ENCODE measurements around the gene MRPS21. TPM values are rescaled to one million over a fixed set of nuclear protein-coding genes. Genes with fewer than 3 reads are reported as not detected.

The MRPS21 gene
- total and polyA plus RNA-seq, 8 donors = 19.6 to 70.0 (median 26.9) TPM

DNA sequence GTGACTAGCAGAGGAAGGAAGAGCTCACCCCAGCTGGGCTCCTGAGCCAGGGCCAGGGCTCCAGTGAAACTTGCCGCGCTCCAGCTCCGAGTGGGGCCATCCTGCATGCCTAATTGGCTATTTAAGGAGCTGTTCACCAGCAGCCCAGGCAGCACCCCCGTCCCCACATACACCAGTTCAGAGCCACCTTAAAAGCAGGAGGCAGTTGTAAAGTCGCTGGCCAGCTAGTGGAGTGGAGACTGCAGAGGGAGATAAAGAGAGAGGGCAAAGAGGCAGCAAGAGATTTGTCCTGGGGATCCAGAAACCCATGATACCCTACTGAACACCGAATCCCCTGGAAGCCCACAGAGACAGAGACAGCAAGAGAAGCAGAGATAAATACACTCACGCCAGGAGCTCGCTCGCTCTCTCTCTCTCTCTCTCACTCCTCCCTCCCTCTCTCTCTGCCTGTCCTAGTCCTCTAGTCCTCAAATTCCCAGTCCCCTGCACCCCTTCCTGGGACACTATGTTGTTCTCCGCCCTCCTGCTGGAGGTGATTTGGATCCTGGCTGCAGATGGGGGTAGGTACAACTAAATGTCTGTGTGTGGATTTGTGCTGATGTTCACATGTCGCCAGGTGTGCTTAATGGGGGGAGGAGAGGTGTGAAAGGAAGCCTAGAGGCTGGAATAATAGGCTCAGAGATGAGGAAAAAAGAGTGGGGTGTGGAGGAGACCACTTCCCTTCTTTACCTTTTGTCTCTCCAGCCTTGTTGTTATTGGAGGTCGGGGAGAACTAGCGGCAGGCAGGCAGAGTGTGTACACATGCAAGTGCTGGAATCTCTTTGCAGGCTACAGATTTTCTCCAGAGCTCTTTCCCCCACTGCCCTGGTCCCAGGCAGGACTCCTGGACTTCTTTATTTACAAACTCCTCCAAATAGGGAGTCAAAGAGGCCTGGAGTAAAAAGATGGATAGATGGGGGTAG is 35.8 kb upstream of the MRPS21 start, which contains the start of gene CA14:
CA14 (plus strand) TSS at position 151 of the 962 bp plus-strand sequence; CDS start at position 506, 355 bp downstream.
- no peak within 1 kb of the TSS for H3K4me3 ChIP-seq
- DNase-seq (no peak), ATAC-seq (no peak), FAIRE-seq (no peak)
- H3K27ac ChIP-seq = no peak within 1 kb of the TSS
- TF ChIP-seq, protein P1, sequence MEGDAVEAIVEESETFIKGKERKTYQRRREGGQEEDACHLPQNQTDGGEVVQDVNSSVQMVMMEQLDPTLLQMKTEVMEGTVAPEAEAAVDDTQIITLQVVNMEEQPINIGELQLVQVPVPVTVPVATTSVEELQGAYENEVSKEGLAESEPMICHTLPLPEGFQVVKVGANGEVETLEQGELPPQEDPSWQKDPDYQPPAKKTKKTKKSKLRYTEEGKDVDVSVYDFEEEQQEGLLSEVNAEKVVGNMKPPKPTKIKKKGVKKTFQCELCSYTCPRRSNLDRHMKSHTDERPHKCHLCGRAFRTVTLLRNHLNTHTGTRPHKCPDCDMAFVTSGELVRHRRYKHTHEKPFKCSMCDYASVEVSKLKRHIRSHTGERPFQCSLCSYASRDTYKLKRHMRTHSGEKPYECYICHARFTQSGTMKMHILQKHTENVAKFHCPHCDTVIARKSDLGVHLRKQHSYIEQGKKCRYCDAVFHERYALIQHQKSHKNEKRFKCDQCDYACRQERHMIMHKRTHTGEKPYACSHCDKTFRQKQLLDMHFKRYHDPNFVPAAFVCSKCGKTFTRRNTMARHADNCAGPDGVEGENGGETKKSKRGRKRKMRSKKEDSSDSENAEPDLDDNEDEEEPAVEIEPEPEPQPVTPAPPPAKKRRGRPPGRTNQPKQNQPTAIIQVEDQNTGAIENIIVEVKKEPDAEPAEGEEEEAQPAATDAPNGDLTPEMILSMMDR (IDR thresholded peaks at IDR 0.05) = no peak
- no peaks in the 10 kb centered on the region for H3K36me3 ChIP-seq
- no peaks in the 10 kb centered on the region for H3K27me3 ChIP-seq
- 53 to 62% methylated on average over 12 to 13 of the region's 13 CpGs for WGBS, 2 donors
- peaks cover 0 to 8% (median 7%) of the 10 kb centered on the region in 3 donors for H3K4me1 ChIP-seq
- H3K9me3 ChIP-seq = no peaks in the 10 kb centered on the region
- intact Hi-C loops (cut with DNase I) = no loop called here

DNA sequence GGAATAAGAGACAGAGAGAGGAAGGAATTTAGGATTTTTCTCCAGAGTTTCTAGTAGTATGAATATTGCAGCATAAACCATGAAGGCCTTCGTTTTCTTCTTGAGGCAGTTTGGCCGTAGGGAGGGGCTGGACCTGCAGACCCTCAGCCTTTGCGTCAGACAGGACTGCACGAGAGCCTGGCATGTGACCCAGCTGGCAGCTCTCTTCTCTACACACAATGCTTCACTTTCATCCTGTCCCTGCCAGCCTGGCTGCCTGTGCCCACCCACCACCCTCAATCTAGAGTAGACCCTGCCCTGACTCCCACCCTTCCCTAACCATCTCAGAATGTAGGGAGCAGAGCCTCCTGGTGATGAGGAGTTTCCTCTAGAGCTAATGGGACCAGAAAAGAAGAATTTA is 34.4 kb upstream of the MRPS21 start:
- Histone ChIP-seq H3K4me3 (no peak overlapping the region), H3K9me3 (no peaks in the 10 kb centered on the region), H3K27ac (no peak overlapping the region), H3K27me3 (no peaks in the 10 kb centered on the region), H3K36me3 (no peaks in the 10 kb centered on the region), H3K4me1 (peaks cover 0 to 8% (median 7%) of the 10 kb centered on the region in 3 donors)
- no peak for ATAC-seq
- intact Hi-C loops (cut with DNase I) = no loop called here
- FAIRE-seq = no peak
- 47 to 52% methylated on average over 4 of the region's 4 CpGs for WGBS, 2 donors
- no peak for DNase-seq
- TF ChIP-seq, protein P1 (IDR thresholded peaks at IDR 0.05) = no peak

DNA sequence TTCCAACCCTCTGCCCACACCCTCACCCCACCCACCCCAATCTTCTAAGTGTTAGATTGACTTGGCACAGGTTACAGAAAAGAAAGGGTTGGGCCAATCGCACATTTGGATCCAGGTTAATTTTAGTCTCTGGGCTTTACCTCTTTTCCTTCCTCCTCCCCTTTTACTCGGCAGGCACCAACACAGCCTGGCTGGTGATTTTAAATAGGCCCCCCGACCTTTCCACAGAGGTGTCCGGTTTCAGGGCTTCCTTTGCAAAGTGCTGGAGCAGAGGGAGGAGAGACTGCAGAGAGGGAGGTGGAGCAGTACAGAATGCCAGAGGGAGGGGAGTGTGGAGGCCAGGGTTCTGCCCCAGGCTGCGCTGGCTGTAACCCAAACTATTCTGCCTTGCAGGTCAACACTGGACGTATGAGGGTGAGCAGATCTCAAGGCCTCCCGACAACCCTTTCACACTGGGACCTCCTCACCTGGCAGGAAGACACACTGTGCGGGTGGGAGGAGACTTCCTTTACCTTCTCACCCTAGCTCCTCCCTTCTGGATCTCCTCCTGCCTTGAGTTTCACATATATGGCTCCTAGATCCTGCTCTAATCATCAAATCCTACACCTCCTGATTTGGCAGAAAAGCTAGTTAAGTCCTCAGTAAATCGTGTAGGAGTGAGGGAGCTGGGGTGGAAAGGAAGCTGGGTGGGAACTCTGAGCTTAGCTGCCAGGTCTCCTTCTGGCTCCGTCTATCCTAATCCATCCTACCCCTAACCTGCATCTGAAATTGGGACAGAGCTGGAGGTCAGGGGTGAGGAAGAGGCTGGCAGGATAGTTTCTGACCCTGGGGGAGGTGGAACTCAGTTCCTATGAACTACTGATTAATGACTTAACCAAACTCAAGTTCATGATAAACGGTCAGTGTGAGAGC is 33.6 kb upstream of the MRPS21 start:
- TF ChIP-seq, protein P1 (IDR thresholded peaks at IDR 0.05) = no peak
- WGBS, 2 donors = 8 to 11% methylated on average over 11 of the region's 11 CpGs
- Histone ChIP-seq H3K27me3 (no peaks in the 10 kb centered on the region), H3K36me3 (peaks cover 0 to 6% (median 0%) of the 10 kb centered on the region in 3 donors), H3K27ac (peak overlapping the region; percentile 1 to 48 (median 40)), H3K4me3 (peak overlapping the region in 1 of 4 donors; percentile 5), H3K9me3 (no peaks in the 10 kb centered on the region), H3K4me1 (peaks cover 0 to 8% (median 7%) of the 10 kb centered on the region in 3 donors)
- no peak for FAIRE-seq
- peak; percentile 60 to 82 (median 70) for DNase-seq
- peak; percentile 73 to 84 (median 79) for ATAC-seq
- intact Hi-C loops (cut with DNase I) = no loop called here

DNA sequence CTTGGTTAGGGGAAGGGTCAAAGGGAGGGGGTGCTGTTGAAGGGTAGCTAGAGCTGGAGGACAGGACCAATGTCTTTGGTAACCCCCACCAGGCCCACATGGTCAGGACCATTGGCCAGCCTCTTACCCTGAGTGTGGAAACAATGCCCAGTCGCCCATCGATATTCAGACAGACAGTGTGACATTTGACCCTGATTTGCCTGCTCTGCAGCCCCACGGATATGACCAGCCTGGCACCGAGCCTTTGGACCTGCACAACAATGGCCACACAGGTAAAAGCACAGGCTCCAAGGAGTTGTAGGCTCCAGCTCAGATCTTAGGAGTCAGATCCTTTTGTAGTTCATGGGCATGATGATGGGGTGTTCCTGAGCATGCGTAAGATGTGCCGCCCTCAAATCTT is 32.3 kb upstream of the MRPS21 start:
- Histone ChIP-seq H3K4me3 (no peak overlapping the region), H3K9me3 (no peaks in the 10 kb centered on the region), H3K4me1 (peaks cover 0 to 3% (median under 1%) of the 10 kb centered on the region in 3 donors), H3K36me3 (peaks cover 0 to 13% (median 4%) of the 10 kb centered on the region in 3 donors), H3K27ac (no peak overlapping the region), H3K27me3 (no peaks in the 10 kb centered on the region)
- ATAC-seq (no peak), FAIRE-seq (no peak), DNase-seq (no peak)
- intact Hi-C loops (cut with DNase I) = no loop called here
- WGBS, 2 donors = 76 to 85% methylated on average over 6 of the region's 6 CpGs
- TF ChIP-seq, protein P1 (IDR thresholded peaks at IDR 0.05) = no peak
